WTC11 (cell line): Measurements from ENCODE around the gene SNX32. TPM values are rescaled to one million over a fixed set of nuclear protein-coding genes. Genes with fewer than 3 reads are reported as not detected.
"Not testable (repeated sequence)": the region's sequence is repeated elsewhere in the genome, so short reads cannot be mapped to it uniquely, and the experiment has no call there.

Experiments used
- ATAC-seq: fragments of 200-7000 bp; cut with Tn5 transposase; 2 replicates; pipeline ENCODE4 v1.10.0; 2021; ENCODE audit warnings: mild to moderate bottlenecking, moderate library complexity
- CTCF ChIA-PET: fragments of 300-600 bp; sonication (Branson Sonifier 250); formaldehyde crosslinking; loops from one replicate; lab custom pipeline; 2021; ENCODE audit warnings: antibody characterized with exemption; lab: Charles Lee
- POLR2A ChIA-PET: fragments of 350-600 bp; sonication (Branson Sonifier 250); formaldehyde crosslinking; loops from one replicate; lab custom pipeline; 2021; ENCODE audit warnings: antibody characterized with exemption; lab: Charles Lee
- DNase-seq: peaks from one replicate; pipeline ENCODE4 v3.0.0; 2021; ENCODE audit warnings: low spot score
- H3K27ac Mint-ChIP-seq: 2 replicates; pipeline ENCODE4 v1.8.0; 2021; ENCODE audit warnings: mixed read lengths
- H3K27me3 Mint-ChIP-seq: 2 replicates; pipeline ENCODE4 v1.8.0; 2021; ENCODE audit warnings: low read depth, mild to moderate bottlenecking, moderate library complexity, mixed read lengths
- H3K36me3 Mint-ChIP-seq: 2 replicates; pipeline ENCODE4 v1.8.0; 2021; ENCODE audit warnings: mixed read lengths
- H3K4me1 Mint-ChIP-seq: 2 replicates; pipeline ENCODE4 v1.8.0; 2022; ENCODE audit warnings: mixed read lengths
- H3K4me3 Mint-ChIP-seq: 2 replicates; pipeline ENCODE4 v1.8.0; 2021; ENCODE audit warnings: mild to moderate bottlenecking, moderate library complexity, mixed read lengths
- H3K9me3 Mint-ChIP-seq: 2 replicates; pipeline ENCODE4 v1.8.0; 2021; ENCODE audit warnings: mixed read lengths
- FOXP4 ChIP-seq: sonication (generic); formaldehyde crosslinking; IDR thresholded peaks from 2 replicates; pipeline ENCODE4 v1.8.0; 2022; ENCODE audit warnings: mild to moderate bottlenecking, missing genetic modification reagents
- GABPB1 ChIP-seq: sonication (generic); formaldehyde crosslinking; IDR thresholded peaks from 2 replicates; pipeline ENCODE4 v1.8.1; 2023; ENCODE audit warnings: mild to moderate bottlenecking, missing genetic modification reagents
- GRHL2 ChIP-seq: fragments of 250-450 bp; sonication (Bioruptor Pico); IDR thresholded peaks from 2 replicates; pipeline ENCODE4 v1.8.0; 2022; ENCODE audit warnings: mild to moderate bottlenecking, moderate library complexity; ENCODE audit not compliant: insufficient replicate concordance, severe bottlenecking
- RELA ChIP-seq: sonication (generic); formaldehyde crosslinking; IDR thresholded peaks from 2 replicates; pipeline ENCODE4 v1.8.1; 2022; ENCODE audit warnings: missing genetic modification reagents, mild to moderate bottlenecking, borderline replicate concordance
- TEAD4 ChIP-seq: sonication (generic); formaldehyde crosslinking; IDR thresholded peaks from 2 replicates; pipeline ENCODE4 v1.8.0; 2022; ENCODE audit warnings: mild to moderate bottlenecking, missing genetic modification reagents
- ZNF219 ChIP-seq: sonication (generic); formaldehyde crosslinking; IDR thresholded peaks from 2 replicates; pipeline ENCODE4 v1.8.0; 2023; ENCODE audit warnings: missing genetic modification reagents, mild to moderate bottlenecking, borderline replicate concordance
- ZNF671 ChIP-seq: fragments of 250-450 bp; sonication (Bioruptor Pico); IDR thresholded peaks from 2 replicates; pipeline ENCODE4 v1.8.0; 2021; ENCODE audit warnings: mild to moderate bottlenecking
- total RNA-seq: library from RNA; stranded (reverse); gene quantifications from 3 replicates; pipeline ENCODE4 v1.2.3, GENCODE V29; 2021
- TF ChIP-seq, protein P1 (sequence below): fragments of 250-450 bp; sonication (Bioruptor Pico); conservative IDR thresholded peaks from 2 replicates; pipeline ENCODE4 v1.9.0; 2021; ENCODE audit warnings: mild to moderate bottlenecking
- TF ChIP-seq, protein P2 (sequence below): fragments of 250-450 bp; sonication (Bioruptor Pico); IDR thresholded peaks from 2 replicates; pipeline ENCODE4 v1.9.0; 2021; ENCODE audit warnings: mild to moderate bottlenecking
- TF ChIP-seq, protein P3 (sequence below): sonication (generic); formaldehyde crosslinking; IDR thresholded peaks from 2 replicates; pipeline ENCODE4 v1.8.0; 2023; ENCODE audit warnings: missing genetic modification reagents

Gene SNX32
- total RNA-seq, 1 experiment from 2014 or later: 2.9 TPM

DNA sequence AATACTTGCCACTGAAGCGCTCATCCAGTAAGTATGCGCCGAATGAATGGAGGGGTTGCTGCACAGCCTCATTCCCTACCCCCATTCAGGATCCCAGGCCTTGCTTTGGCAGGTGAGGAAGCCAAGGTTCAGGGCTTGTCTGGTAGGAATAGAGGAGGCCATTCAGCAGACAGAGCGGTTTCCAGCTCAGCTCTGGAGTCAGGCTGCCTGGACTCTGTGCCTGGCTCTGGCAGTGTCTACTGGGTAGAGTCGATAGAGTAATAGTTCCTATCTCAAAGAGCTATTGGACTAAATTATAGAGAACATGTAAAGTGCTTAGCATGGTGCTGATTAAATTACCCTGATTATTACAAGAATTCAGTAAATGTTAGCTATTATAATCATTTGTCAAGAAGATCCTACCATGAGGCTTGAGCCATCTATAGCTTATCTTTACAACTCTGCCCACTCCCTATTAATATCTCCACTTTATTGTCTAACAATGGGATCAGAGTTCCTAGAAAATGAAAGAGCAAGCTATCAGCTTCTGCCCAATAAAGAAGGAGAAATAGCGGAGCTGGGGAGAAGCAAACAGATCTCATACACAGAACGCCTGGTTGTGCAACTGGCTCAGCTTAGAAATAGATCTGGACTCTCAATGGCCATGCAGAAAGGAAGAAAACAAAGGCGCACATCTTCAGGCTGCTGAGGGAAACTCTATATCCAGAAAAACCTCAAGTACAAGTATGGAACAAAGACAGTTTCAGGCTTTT lies 6.6 kb upstream of the SNX32 start:
- Mint-ChIP-seq H3K36me3 (no peaks in the 10 kb centered on the region), H3K9me3 (no peaks in the 10 kb centered on the region), H3K27ac (no peak overlapping the region), H3K4me3 (no peak overlapping the region), H3K27me3 (peaks cover 8% of the 10 kb centered on the region), H3K4me1 (peaks cover 4% of the 10 kb centered on the region; the same call in 1 of the 2 replicates)
- ATAC-seq (no peak), DNase-seq (no peak)
- POLR2A ChIA-PET: interaction anchor here (0.5 to 1.8 kb wide), 3 partner anchors 24 to 486 kb away, joined by 3 to 4 read pairs (median 4); no protein-coding TSS in a partner anchor
- CTCF ChIA-PET: interaction anchor here (0.5 to 4.7 kb wide), 4 partner anchors 24 to 129 kb away, joined by 3 to 36 read pairs (median 4); partner anchors contain the start of genes AP5B1 and FIBP
- TF ChIP-seq, protein P1, sequence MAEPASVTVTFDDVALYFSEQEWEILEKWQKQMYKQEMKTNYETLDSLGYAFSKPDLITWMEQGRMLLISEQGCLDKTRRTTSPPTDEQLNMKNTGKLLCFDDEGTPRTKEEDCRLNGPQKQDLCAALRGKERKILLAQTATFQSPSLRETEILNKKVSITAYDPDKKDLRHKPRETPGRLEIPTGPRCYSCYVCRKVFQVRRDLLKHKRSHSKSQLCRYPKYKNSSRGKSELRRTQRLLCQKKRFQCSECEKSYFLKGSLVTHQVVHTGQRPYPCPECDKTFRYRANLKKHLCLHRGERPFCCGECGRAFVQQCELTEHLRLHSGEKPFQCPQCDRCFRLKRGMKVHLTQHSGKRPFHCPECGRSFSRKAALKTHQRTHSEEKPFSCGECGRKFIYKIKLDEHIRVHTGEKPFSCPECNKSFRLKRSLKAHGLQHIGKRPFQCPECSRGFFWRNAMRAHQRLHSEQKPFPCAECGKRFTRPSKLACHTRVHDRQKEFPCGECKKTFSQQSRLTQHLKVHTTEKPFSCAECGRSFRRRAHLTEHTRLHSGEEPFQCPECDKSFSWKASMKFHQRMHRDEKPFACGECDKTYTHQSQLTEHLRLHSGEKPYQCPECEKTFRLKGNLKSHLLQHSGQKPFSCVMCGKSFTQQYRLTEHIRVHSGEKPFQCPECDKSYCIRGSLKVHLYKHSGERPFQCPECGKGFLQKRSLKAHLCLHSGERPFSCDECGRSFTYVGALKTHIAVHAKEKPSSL (CRISPR knock-in tag): no peak

DNA sequence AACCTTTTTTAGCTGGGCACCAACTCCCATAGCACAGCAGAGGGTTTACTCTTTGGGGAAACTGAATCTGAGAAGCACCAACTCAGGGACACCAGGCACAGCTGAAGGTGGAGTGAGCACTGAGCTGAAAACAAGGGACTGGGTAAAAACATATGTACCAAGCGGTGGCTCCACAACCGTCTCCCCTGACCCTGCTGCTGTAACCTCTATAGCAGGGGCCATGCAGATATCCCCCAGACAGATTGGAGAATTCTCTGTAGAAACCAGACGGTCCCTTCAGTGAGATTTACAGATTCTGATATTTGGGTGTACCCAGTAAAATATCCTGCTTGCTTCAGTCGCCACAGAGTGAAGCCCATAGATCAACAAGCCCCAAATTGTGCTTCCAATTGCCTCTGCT lies 4.3 kb upstream of the SNX32 start:
- H3K27me3 Mint-ChIP-seq: peaks cover 19% of the 10 kb centered on the region
- POLR2A ChIA-PET: interaction anchor here (1.0 kb wide), 1 partner anchor 17 kb away, joined by 3 read pairs; no protein-coding TSS in a partner anchor
- H3K27ac Mint-ChIP-seq: 0 out of 2 replicates have a peak overlapping the region, but pooled peaks have one; percentile 21
- peaks cover 10% of the 10 kb centered on the region for H3K4me1 Mint-ChIP-seq
- no peak for DNase-seq
- peaks cover 5% of the 10 kb centered on the region; the same call in 1 of the 2 replicates for H3K9me3 Mint-ChIP-seq
- no peak overlapping the region for H3K4me3 Mint-ChIP-seq
- no peaks in the 10 kb centered on the region for H3K36me3 Mint-ChIP-seq
- no peak for TF ChIP-seq GRHL2 (CRISPR knock-in tag)
- TF ChIP-seq, protein P1 (CRISPR knock-in tag): no peak
- TF ChIP-seq, protein P2, sequence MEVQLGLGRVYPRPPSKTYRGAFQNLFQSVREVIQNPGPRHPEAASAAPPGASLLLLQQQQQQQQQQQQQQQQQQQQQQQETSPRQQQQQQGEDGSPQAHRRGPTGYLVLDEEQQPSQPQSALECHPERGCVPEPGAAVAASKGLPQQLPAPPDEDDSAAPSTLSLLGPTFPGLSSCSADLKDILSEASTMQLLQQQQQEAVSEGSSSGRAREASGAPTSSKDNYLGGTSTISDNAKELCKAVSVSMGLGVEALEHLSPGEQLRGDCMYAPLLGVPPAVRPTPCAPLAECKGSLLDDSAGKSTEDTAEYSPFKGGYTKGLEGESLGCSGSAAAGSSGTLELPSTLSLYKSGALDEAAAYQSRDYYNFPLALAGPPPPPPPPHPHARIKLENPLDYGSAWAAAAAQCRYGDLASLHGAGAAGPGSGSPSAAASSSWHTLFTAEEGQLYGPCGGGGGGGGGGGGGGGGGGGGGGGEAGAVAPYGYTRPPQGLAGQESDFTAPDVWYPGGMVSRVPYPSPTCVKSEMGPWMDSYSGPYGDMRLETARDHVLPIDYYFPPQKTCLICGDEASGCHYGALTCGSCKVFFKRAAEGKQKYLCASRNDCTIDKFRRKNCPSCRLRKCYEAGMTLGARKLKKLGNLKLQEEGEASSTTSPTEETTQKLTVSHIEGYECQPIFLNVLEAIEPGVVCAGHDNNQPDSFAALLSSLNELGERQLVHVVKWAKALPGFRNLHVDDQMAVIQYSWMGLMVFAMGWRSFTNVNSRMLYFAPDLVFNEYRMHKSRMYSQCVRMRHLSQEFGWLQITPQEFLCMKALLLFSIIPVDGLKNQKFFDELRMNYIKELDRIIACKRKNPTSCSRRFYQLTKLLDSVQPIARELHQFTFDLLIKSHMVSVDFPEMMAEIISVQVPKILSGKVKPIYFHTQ: no peak
- TF ChIP-seq, all 79 proteins: peak for 0
- CTCF ChIA-PET: interaction anchor here (1.1 to 4.7 kb wide), 3 partner anchors 49 to 85 kb away, joined by 3 to 36 read pairs (median 7); partner anchors contain the start of gene AP5B1
- ATAC-seq: no peak

- DNase-seq, H3K4me1 Mint-ChIP-seq, ATAC-seq, H3K27ac Mint-ChIP-seq, H3K36me3 Mint-ChIP-seq, H3K9me3 Mint-ChIP-seq: not testable (repeated sequence)
- POLR2A ChIA-PET: interaction anchor here (1.1 to 2.4 kb wide), 3 partner anchors 13 to 28 kb away, joined by 3 to 16 read pairs (median 4); partner anchors contain the start of gene MUS81
- CTCF ChIA-PET: interaction anchor here (0.9 to 4.1 kb wide), 10 partner anchors 11 to 120 kb away, joined by 3 to 35 read pairs (median 8); partner anchors contain the start of genes FIBP, KAT5 and MUS81
- Mint-ChIP-seq H3K27me3 (peaks cover 19% of the 10 kb centered on the region), H3K4me3 (peak overlapping the region; percentile 12)
These were observed 1.5 kb upstream of the SNX32 start for GRCh38 chr11:65832231-65832630.

- Mint-ChIP-seq H3K27me3 (peaks cover 19% of the 10 kb centered on the region), H3K36me3 (no peaks in the 10 kb centered on the region), H3K4me1 (peaks cover 10% of the 10 kb centered on the region), H3K9me3 (peaks cover 5% of the 10 kb centered on the region; the same call in 1 of the 2 replicates), H3K27ac (no peak overlapping the region), H3K4me3 (no peak overlapping the region)
- POLR2A ChIA-PET: interaction anchor here (0.6 to 2.4 kb wide), 3 partner anchors 16 to 25 kb away, joined by 3 to 16 read pairs (median 3); partner anchors contain the start of gene MUS81
- CTCF ChIA-PET: interaction anchor here (1.0 to 4.1 kb wide), 9 partner anchors 17 to 211 kb away, joined by 4 to 35 read pairs (median 7); partner anchors contain the start of genes FIBP and MUS81
- DNase-seq (no peak), ATAC-seq (no peak)
- no peak for TF ChIP-seq RELA
- TF ChIP-seq ZNF219 (CRISPR knock-in tag): no peak
- no peak for TF ChIP-seq ZNF671 (CRISPR knock-in tag)
- no peak for TF ChIP-seq TEAD4 (CRISPR knock-in tag)
- no peak for TF ChIP-seq GABPB1 (CRISPR knock-in tag)
- TF ChIP-seq FOXP4 (CRISPR knock-in tag): no peak
- TF ChIP-seq, protein P3, sequence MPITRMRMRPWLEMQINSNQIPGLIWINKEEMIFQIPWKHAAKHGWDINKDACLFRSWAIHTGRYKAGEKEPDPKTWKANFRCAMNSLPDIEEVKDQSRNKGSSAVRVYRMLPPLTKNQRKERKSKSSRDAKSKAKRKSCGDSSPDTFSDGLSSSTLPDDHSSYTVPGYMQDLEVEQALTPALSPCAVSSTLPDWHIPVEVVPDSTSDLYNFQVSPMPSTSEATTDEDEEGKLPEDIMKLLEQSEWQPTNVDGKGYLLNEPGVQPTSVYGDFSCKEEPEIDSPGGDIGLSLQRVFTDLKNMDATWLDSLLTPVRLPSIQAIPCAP (CRISPR knock-in tag): no peak
- TF ChIP-seq, protein P2: no peak
These were observed 439 bp downstream of the SNX32 start for GRCh38 chr11:65834202-65834601.
